Measurements from ENCODE around the gene PUM2.

PUM2 gene

GRCh38 chr2:20396356-20397000 lies 45.8 kb upstream of the PUM2 start:
- no peaks in the 10 kb centered on the region for H3K36me3 ChIP-seq (replicated peaks; ENCODE audit: low read depth, low read length)
- no peak overlapping the region for H3K27ac ChIP-seq (ENCODE audit: low read length)
- no peaks in the 10 kb centered on the region for H4K20me1 ChIP-seq (ENCODE audit: insufficient read depth, low read length)
- no peak overlapping the region for H2AFZ ChIP-seq (ENCODE audit: low read depth, low read length)
- H3K79me2 ChIP-seq (ENCODE audit: low read length) = no peaks in the 10 kb centered on the region
- no peaks in the 10 kb centered on the region; the same call in 1 of the 2 replicates for H3K4me1 ChIP-seq (ENCODE audit: low read length)
- no peak for TF ChIP-seq EZH2phosphoT487 (IDR thresholded peaks at IDR 0.05; ENCODE audit: low read depth)
- TF ChIP-seq, protein P1, sequence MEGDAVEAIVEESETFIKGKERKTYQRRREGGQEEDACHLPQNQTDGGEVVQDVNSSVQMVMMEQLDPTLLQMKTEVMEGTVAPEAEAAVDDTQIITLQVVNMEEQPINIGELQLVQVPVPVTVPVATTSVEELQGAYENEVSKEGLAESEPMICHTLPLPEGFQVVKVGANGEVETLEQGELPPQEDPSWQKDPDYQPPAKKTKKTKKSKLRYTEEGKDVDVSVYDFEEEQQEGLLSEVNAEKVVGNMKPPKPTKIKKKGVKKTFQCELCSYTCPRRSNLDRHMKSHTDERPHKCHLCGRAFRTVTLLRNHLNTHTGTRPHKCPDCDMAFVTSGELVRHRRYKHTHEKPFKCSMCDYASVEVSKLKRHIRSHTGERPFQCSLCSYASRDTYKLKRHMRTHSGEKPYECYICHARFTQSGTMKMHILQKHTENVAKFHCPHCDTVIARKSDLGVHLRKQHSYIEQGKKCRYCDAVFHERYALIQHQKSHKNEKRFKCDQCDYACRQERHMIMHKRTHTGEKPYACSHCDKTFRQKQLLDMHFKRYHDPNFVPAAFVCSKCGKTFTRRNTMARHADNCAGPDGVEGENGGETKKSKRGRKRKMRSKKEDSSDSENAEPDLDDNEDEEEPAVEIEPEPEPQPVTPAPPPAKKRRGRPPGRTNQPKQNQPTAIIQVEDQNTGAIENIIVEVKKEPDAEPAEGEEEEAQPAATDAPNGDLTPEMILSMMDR (IDR thresholded peaks at IDR 0.05; ENCODE audit: low read depth, low read length) = no peak
- peaks cover 33% of the 10 kb centered on the region; the same call in 1 of the 2 replicates for H3K27me3 ChIP-seq (ENCODE audit: low read depth, low read length)
- H3K4me3 ChIP-seq (ENCODE audit: low read length) = no peak overlapping the region
- H3K9me3 ChIP-seq (ENCODE audit: insufficient read depth, low read length) = no peaks in the 10 kb centered on the region
- no peak overlapping the region for H3K9ac ChIP-seq (ENCODE audit: low read length)
- H3K4me2 ChIP-seq (ENCODE audit: low read length) = no peak overlapping the region

GRCh38 chr2:20393986-20394385 lies 43.3 kb upstream of the PUM2 start:
- Histone ChIP-seq H3K9me3 (ENCODE audit: insufficient read depth, low read length) (no peaks in the 10 kb centered on the region), H3K4me2 (ENCODE audit: low read length) (no peak overlapping the region), H3K79me2 (ENCODE audit: low read length) (no peaks in the 10 kb centered on the region), H4K20me1 (ENCODE audit: insufficient read depth, low read length) (no peaks in the 10 kb centered on the region), H3K4me1 (ENCODE audit: low read length) (no peaks in the 10 kb centered on the region; the same call in 1 of the 2 replicates), H3K4me3 (ENCODE audit: low read length) (no peak overlapping the region), H3K9ac (ENCODE audit: low read length) (no peak overlapping the region), H2AFZ (ENCODE audit: low read depth, low read length) (no peak overlapping the region), H3K27ac (ENCODE audit: low read length) (no peak overlapping the region), H3K36me3 (replicated peaks; ENCODE audit: low read depth, low read length) (no peaks in the 10 kb centered on the region), H3K27me3 (ENCODE audit: low read depth, low read length) (peaks cover 39% of the 10 kb centered on the region; the same call in 1 of the 2 replicates)
- no peak for TF ChIP-seq EZH2phosphoT487 (IDR thresholded peaks at IDR 0.05; ENCODE audit: low read depth)
- TF ChIP-seq, protein P1 (IDR thresholded peaks at IDR 0.05; ENCODE audit: low read depth, low read length) = no peak

- H3K9me3 ChIP-seq (ENCODE audit: insufficient read depth, low read length) = no peaks in the 10 kb centered on the region
- no peaks in the 10 kb centered on the region for H3K4me1 ChIP-seq (ENCODE audit: low read length)
- TF ChIP-seq, protein P1 (IDR thresholded peaks at IDR 0.05; ENCODE audit: low read depth, low read length) = no peak
- no peak for TF ChIP-seq EZH2phosphoT487 (IDR thresholded peaks at IDR 0.05; ENCODE audit: low read depth)
- H3K9ac ChIP-seq (ENCODE audit: low read length) = no peak overlapping the region
- H3K27me3 ChIP-seq (ENCODE audit: low read depth, low read length) = peaks cover 31% of the 10 kb centered on the region; the same call in 1 of the 2 replicates
- H3K79me2 ChIP-seq (ENCODE audit: low read length) = no peaks in the 10 kb centered on the region
- H4K20me1 ChIP-seq (ENCODE audit: insufficient read depth, low read length) = no peaks in the 10 kb centered on the region
- no peak overlapping the region for H2AFZ ChIP-seq (ENCODE audit: low read depth, low read length)
- no peaks in the 10 kb centered on the region for H3K36me3 ChIP-seq (replicated peaks; ENCODE audit: low read depth, low read length)
- H3K27ac ChIP-seq (ENCODE audit: low read length) = no peak overlapping the region
- H3K4me2 ChIP-seq (ENCODE audit: low read length) = no peak overlapping the region
- H3K4me3 ChIP-seq (ENCODE audit: low read length) = no peak overlapping the region
Measured at GRCh38 chr2:20391951-20392699, 41.5 kb upstream of the PUM2 start.

- Histone ChIP-seq H4K20me1 (ENCODE audit: insufficient read depth, low read length) (no peaks in the 10 kb centered on the region), H3K36me3 (replicated peaks; ENCODE audit: low read depth, low read length) (no peaks in the 10 kb centered on the region), H3K4me2 (ENCODE audit: low read length) (no peak overlapping the region), H2AFZ (ENCODE audit: low read depth, low read length) (no peak overlapping the region), H3K9me3 (ENCODE audit: insufficient read depth, low read length) (no peaks in the 10 kb centered on the region), H3K9ac (ENCODE audit: low read length) (no peak overlapping the region), H3K4me3 (ENCODE audit: low read length) (no peak overlapping the region), H3K27me3 (ENCODE audit: low read depth, low read length) (peaks cover 18% of the 10 kb centered on the region; the same call in 1 of the 2 replicates), H3K27ac (ENCODE audit: low read length) (no peak overlapping the region), H3K4me1 (ENCODE audit: low read length) (no peaks in the 10 kb centered on the region), H3K79me2 (ENCODE audit: low read length) (no peaks in the 10 kb centered on the region)
- TF ChIP-seq, protein P1 (IDR thresholded peaks at IDR 0.05; ENCODE audit: low read depth, low read length) = no peak
- TF ChIP-seq EZH2phosphoT487 (IDR thresholded peaks at IDR 0.05; ENCODE audit: low read depth) = no peak
Measured at GRCh38 chr2:20390524-20391123, 40.0 kb upstream of the PUM2 start.

All from OCI-LY3 (cell line).